ENCODE results near the gene CCDC33.

- no peak for TF ChIP-seq POLR2A (IDR thresholded peaks at IDR 0.05)
- no peak for TF ChIP-seq CTCF (IDR thresholded peaks at IDR 0.05)
Measured at GRCh38 chr15:74272812-74273211, 36.7 kb downstream of the CCDC33 start.
